Brain pericyte (primary cell): Measurements from ENCODE around the gene MTHFSD.

Experiments used
- DNase-seq: peaks from one replicate; pipeline ENCODE4 v3.0.0-alpha.2; 2012; ENCODE audit warnings: low read depth, low spot score

MTHFSD gene

GRCh38 chr16:86502856-86503748 lies 51.9 kb downstream of the MTHFSD start:
- no peak for DNase-seq

- no peak for DNase-seq
Measured at GRCh38 chr16:86501989-86502855, 52.8 kb downstream of the MTHFSD start.

GRCh38 chr16:86500708-86501510 lies 54.1 kb downstream of the MTHFSD start:
- DNase-seq: no peak

- DNase-seq: no peak
Measured at GRCh38 chr16:86499889-86500707, 54.9 kb downstream of the MTHFSD start.

GRCh38 chr16:86499440-86499786 lies 55.6 kb downstream of the MTHFSD start:
- DNase-seq: no peak

- no peak for DNase-seq
Measured at GRCh38 chr16:86498671-86499439, 56.2 kb downstream of the MTHFSD start.

GRCh38 chr16:86498155-86498670 lies 56.8 kb downstream of the MTHFSD start:
- no peak for DNase-seq

- no peak for DNase-seq
Measured at GRCh38 chr16:86497551-86498021, 57.4 kb downstream of the MTHFSD start.

- DNase-seq: no peak
Measured at GRCh38 chr16:86496929-86497461, 58.0 kb downstream of the MTHFSD start.

- DNase-seq: no peak
Measured at GRCh38 chr16:86496262-86496928, 58.6 kb downstream of the MTHFSD start.

GRCh38 chr16:86495756-86496261 lies 59.2 kb downstream of the MTHFSD start:
- no peak for DNase-seq

- no peak for DNase-seq
Measured at GRCh38 chr16:86495357-86495701, 59.7 kb downstream of the MTHFSD start.

GRCh38 chr16:86494565-86495356 lies 60.3 kb downstream of the MTHFSD start:
- no peak for DNase-seq

- DNase-seq: no peak
Measured at GRCh38 chr16:86494039-86494564, 60.9 kb downstream of the MTHFSD start.

- DNase-seq: no peak
Measured at GRCh38 chr16:86492961-86493629, 61.9 kb downstream of the MTHFSD start.

GRCh38 chr16:86492267-86492960 lies 62.6 kb downstream of the MTHFSD start:
- no peak for DNase-seq

- no peak for DNase-seq
Measured at GRCh38 chr16:86491640-86492023, 63.4 kb downstream of the MTHFSD start.
